Testis (tissue), 2 donors: ENCODE measurements around the gene UBE2U.

Source experiments
- POLR2A ChIP-seq: fragments of 450-650 bp; IDR thresholded peaks from one replicate; pipeline ENCODE4 v1.6.1; 2017; ENCODE audit warnings: antibody characterized with exemption, mild to moderate bottlenecking, moderate library complexity
- TF ChIP-seq, protein P1 (sequence below), 3 experiments: fragments of 450-650 bp in 2 of 3; fragments of 200-600 bp in 1 of 3; sonication (generic) in 1 of 3; IDR thresholded peaks; one replicate each; pipeline ENCODE4 v1.5.1; 2016 to 2019; ENCODE audit warnings: antibody characterized with exemption in 3 of 3, mild to moderate bottlenecking in 2 of 3, moderate library complexity in 1 of 3

DNA sequence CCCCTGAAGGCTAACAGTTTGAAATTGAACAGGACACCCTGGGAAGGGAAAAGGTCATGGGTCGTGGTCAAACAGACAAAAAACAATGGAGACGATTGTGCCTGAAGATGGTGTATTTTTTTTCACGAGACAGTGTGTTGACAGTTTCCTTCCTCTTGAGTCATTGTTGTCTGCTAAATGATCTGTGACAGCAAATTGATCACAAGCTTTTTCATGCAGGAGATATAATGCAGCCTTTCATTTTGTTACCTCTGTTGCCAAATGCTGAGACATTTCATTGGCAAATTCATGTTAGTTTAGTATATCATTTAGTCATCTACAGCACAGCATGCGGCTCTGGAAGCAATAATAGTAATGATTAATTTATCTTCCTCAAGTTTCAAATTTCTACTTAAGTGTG lies 27.7 kb downstream of the UBE2U start:
- TF ChIP-seq, protein P1, sequence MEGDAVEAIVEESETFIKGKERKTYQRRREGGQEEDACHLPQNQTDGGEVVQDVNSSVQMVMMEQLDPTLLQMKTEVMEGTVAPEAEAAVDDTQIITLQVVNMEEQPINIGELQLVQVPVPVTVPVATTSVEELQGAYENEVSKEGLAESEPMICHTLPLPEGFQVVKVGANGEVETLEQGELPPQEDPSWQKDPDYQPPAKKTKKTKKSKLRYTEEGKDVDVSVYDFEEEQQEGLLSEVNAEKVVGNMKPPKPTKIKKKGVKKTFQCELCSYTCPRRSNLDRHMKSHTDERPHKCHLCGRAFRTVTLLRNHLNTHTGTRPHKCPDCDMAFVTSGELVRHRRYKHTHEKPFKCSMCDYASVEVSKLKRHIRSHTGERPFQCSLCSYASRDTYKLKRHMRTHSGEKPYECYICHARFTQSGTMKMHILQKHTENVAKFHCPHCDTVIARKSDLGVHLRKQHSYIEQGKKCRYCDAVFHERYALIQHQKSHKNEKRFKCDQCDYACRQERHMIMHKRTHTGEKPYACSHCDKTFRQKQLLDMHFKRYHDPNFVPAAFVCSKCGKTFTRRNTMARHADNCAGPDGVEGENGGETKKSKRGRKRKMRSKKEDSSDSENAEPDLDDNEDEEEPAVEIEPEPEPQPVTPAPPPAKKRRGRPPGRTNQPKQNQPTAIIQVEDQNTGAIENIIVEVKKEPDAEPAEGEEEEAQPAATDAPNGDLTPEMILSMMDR (IDR thresholded peaks at IDR 0.05): no peak
- TF ChIP-seq POLR2A: no peak
